ENCODE measurements around the gene CNPY1. TPM values are rescaled to one million over a fixed set of nuclear protein-coding genes. Genes with fewer than 3 reads are reported as not detected.
A peak's percentile ranks its signal among the peaks of the same experiment; 100 is the strongest.

Gene CNPY1
- total RNA-seq, 1 donor from 2014 or later = not detected

- Histone ChIP-seq H3K36me3 (no peaks in the 10 kb centered on the region), H3K9me3 (no peaks in the 10 kb centered on the region), H3K27ac (no peak overlapping the region), H3K27me3 (ENCODE audit: low read depth) (peaks cover 38% of the 10 kb centered on the region), H3K4me3 (no peak overlapping the region), H3K4me1 (peaks cover 3% of the 10 kb centered on the region)
- no peak for TF ChIP-seq CTCF (IDR thresholded peaks at IDR 0.05)
- DNase-seq (no peak), ATAC-seq (no peak)
- intact Hi-C loops (cut with DNase I) = no loop called here
Observed at GRCh38 chr7:155487509-155488482, 58.6 kb downstream of the CNPY1 start.

GRCh38 chr7:155486783-155487508, 59.4 kb downstream of the CNPY1 start:
- peaks cover 47% of the 10 kb centered on the region for H3K27me3 ChIP-seq (ENCODE audit: low read depth)
- no peak overlapping the region for H3K27ac ChIP-seq
- intact Hi-C loops (cut with DNase I) = no loop called here
- ATAC-seq (no peak), DNase-seq (no peak)
- H3K36me3 ChIP-seq = no peaks in the 10 kb centered on the region
- no peak for TF ChIP-seq CTCF (IDR thresholded peaks at IDR 0.05)
- no peaks in the 10 kb centered on the region for H3K9me3 ChIP-seq
- H3K4me3 ChIP-seq = no peak overlapping the region
- H3K4me1 ChIP-seq = peaks cover 3% of the 10 kb centered on the region

- ATAC-seq (no peak), DNase-seq (no peak)
- peaks cover 45% of the 10 kb centered on the region for H3K27me3 ChIP-seq (ENCODE audit: low read depth)
- H3K36me3 ChIP-seq = no peaks in the 10 kb centered on the region
- no peak for TF ChIP-seq CTCF (IDR thresholded peaks at IDR 0.05)
- H3K4me1 ChIP-seq = no peaks in the 10 kb centered on the region
- no peaks in the 10 kb centered on the region for H3K9me3 ChIP-seq
- intact Hi-C loops (cut with DNase I) = no loop called here
- no peak overlapping the region for H3K4me3 ChIP-seq
- H3K27ac ChIP-seq = no peak overlapping the region
Observed at GRCh38 chr7:155484483-155485399, 61.6 kb downstream of the CNPY1 start.

- H3K4me1 ChIP-seq = no peaks in the 10 kb centered on the region
- H3K36me3 ChIP-seq = no peaks in the 10 kb centered on the region
- peaks cover 43% of the 10 kb centered on the region for H3K27me3 ChIP-seq (ENCODE audit: low read depth)
- no peaks in the 10 kb centered on the region for H3K9me3 ChIP-seq
- no peak overlapping the region for H3K4me3 ChIP-seq
- intact Hi-C loops (cut with DNase I) = no loop called here
- H3K27ac ChIP-seq = no peak overlapping the region
- DNase-seq (no peak), ATAC-seq (peak in 1 of 2 donors; percentile 61)
- no peak for TF ChIP-seq CTCF (IDR thresholded peaks at IDR 0.05)
Observed at GRCh38 chr7:155483868-155484325, 62.5 kb downstream of the CNPY1 start.

- H3K9me3 ChIP-seq = no peaks in the 10 kb centered on the region
- no peak overlapping the region for H3K27ac ChIP-seq
- H3K4me3 ChIP-seq = peak overlapping the region; percentile 1
- peaks cover 39% of the 10 kb centered on the region for H3K27me3 ChIP-seq (ENCODE audit: low read depth)
- ATAC-seq (no peak), DNase-seq (no peak)
- no peak for TF ChIP-seq CTCF (IDR thresholded peaks at IDR 0.05)
- no peaks in the 10 kb centered on the region for H3K4me1 ChIP-seq
- H3K36me3 ChIP-seq = no peaks in the 10 kb centered on the region
- intact Hi-C loops (cut with DNase I) = no loop called here
Observed at GRCh38 chr7:155483245-155483644, 63.1 kb downstream of the CNPY1 start.

Measured in lower lobe of right lung (tissue), 2 donors.